ENCODE data around the gene CEP63. TPM values are rescaled to one million over a fixed set of nuclear protein-coding genes. Genes with fewer than 3 reads are reported as not detected.

Gene CEP63
- total RNA-seq, 1 experiment from 2014 or later, result 19.1 TPM

DNA sequence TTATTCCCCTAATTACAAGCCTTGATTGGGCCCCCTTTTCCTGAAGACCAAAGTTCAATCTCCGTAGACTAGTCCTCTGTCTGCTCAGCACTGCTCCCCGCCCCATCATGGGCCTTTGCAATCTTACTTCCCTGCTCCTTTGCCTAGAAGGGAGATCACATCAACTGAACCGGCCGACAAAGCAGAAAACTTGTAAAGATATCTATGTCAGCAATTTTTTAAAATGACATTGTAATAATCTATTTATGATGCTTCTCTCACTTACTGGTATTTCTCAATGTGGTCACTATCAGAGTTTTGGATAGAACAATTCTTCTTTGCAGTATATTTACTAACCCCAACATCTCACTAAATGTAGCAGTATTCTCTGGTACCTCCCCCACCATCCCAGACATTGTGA, 17.3 kb upstream of the CEP63 start:
- H3K9me2 ChIP-seq (ENCODE audit: insufficient read depth), result no peaks in the 10 kb centered on the region
- H3K27me3 ChIP-seq (ENCODE audit: insufficient read depth, low read length), result no peaks in the 10 kb centered on the region
- no peaks in the 10 kb centered on the region for H3K9me3 ChIP-seq (ENCODE audit: control insufficient read depth in 1 of 2, insufficient read depth in 1 of 2, low read depth in 1 of 2, low read length in 2 of 2)
- H3K79me2 ChIP-seq (ENCODE audit: insufficient read depth, low read length), result no peaks in the 10 kb centered on the region
- H3K4me3 ChIP-seq (replicated peaks in 1 of 2; ENCODE audit: low read depth in 1 of 2, low read length in 2 of 2), result no peak overlapping the region
- H3K9ac ChIP-seq (ENCODE audit: low read length), result no peak overlapping the region
- no peak overlapping the region for H3K4me2 ChIP-seq (ENCODE audit: low read length)
- H3K36me3 ChIP-seq (ENCODE audit: control insufficient read depth in 1 of 2, insufficient read depth in 2 of 2, low read length in 2 of 2), result no peaks in the 10 kb centered on the region
- ATAC-seq, result no peak
- peaks cover 0 to 13% of the 10 kb centered on the region in 2 experiments; a peak in 3 of 4 replicates for H3K4me1 ChIP-seq (ENCODE audit: control insufficient read depth in 1 of 2, insufficient read depth in 2 of 2, low read length in 2 of 2)
- H4K20me1 ChIP-seq (ENCODE audit: insufficient read depth), result no peaks in the 10 kb centered on the region
- H3K27ac ChIP-seq (ENCODE audit: low read depth, low read length), result no peak overlapping the region
- intact Hi-C loops (cut with micrococcal nuclease), result no loop called here
- ChIA-PET CTCF (no interaction called here), POLR2A (no interaction called here), RAD21 (ENCODE audit: low non-redundant PET in 1 of 2, low total read pairs in 2 of 2, uncharacterized antibody in 2 of 2, unreplicated experiment in 2 of 2) (no interaction called here)
- H2AFZ ChIP-seq (ENCODE audit: low read depth, low read length, poor library complexity, severe bottlenecking), result no peak overlapping the region
- no TSS peak for BruUV-seq (replicated peaks)
- TF ChIP-seq EZH2phosphoT487 (IDR thresholded peaks at IDR 0.05; ENCODE audit: borderline replicate concordance) (no peak), ZNF274 (IDR thresholded peaks at IDR 0.05; ENCODE audit: low read depth, low read length) (no peak), EGR1 (IDR thresholded peaks at IDR 0.05; ENCODE audit: low read depth) (no peak), JUND (IDR thresholded peaks at IDR 0.05) (no peak), FOSL1 (IDR thresholded peaks at IDR 0.05; ENCODE audit: low read depth) (no peak), POLR2A (IDR thresholded peaks at IDR 0.05; ENCODE audit: borderline replicate concordance, extremely low read depth, insufficient read depth, insufficient read length) (no peak), SIN3A (IDR thresholded peaks at IDR 0.05; ENCODE audit: low read depth) (no peak), POLR2AphosphoS5 (IDR thresholded peaks at IDR 0.05; ENCODE audit: low read depth, low read length) (no peak), RAD21 (IDR thresholded peaks at IDR 0.05; ENCODE audit: low read depth) (no peak), SRF (IDR thresholded peaks at IDR 0.05; ENCODE audit: low read depth) (no peak), CEBPB (IDR thresholded peaks at IDR 0.05; ENCODE audit: low read depth) (no peak), TCF7L2 (IDR thresholded peaks at IDR 0.05; ENCODE audit: borderline replicate concordance, extremely low read depth, insufficient read depth, insufficient read length) (no peak)
- TF ChIP-seq, protein P1, sequence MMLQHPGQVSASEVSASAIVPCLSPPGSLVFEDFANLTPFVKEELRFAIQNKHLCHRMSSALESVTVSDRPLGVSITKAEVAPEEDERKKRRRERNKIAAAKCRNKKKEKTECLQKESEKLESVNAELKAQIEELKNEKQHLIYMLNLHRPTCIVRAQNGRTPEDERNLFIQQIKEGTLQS (IDR thresholded peaks at IDR 0.05), result no peak
- TF ChIP-seq, protein P2, sequence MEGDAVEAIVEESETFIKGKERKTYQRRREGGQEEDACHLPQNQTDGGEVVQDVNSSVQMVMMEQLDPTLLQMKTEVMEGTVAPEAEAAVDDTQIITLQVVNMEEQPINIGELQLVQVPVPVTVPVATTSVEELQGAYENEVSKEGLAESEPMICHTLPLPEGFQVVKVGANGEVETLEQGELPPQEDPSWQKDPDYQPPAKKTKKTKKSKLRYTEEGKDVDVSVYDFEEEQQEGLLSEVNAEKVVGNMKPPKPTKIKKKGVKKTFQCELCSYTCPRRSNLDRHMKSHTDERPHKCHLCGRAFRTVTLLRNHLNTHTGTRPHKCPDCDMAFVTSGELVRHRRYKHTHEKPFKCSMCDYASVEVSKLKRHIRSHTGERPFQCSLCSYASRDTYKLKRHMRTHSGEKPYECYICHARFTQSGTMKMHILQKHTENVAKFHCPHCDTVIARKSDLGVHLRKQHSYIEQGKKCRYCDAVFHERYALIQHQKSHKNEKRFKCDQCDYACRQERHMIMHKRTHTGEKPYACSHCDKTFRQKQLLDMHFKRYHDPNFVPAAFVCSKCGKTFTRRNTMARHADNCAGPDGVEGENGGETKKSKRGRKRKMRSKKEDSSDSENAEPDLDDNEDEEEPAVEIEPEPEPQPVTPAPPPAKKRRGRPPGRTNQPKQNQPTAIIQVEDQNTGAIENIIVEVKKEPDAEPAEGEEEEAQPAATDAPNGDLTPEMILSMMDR (IDR thresholded peaks at IDR 0.05 in 2 of 3, conservative IDR thresholded peaks at IDR 0.05 in 1 of 3; ENCODE audit: borderline replicate concordance in 1 of 3, insufficient read depth in 1 of 3, low read depth in 2 of 3, low read length in 2 of 3), result no peak
- TF ChIP-seq, protein P3, sequence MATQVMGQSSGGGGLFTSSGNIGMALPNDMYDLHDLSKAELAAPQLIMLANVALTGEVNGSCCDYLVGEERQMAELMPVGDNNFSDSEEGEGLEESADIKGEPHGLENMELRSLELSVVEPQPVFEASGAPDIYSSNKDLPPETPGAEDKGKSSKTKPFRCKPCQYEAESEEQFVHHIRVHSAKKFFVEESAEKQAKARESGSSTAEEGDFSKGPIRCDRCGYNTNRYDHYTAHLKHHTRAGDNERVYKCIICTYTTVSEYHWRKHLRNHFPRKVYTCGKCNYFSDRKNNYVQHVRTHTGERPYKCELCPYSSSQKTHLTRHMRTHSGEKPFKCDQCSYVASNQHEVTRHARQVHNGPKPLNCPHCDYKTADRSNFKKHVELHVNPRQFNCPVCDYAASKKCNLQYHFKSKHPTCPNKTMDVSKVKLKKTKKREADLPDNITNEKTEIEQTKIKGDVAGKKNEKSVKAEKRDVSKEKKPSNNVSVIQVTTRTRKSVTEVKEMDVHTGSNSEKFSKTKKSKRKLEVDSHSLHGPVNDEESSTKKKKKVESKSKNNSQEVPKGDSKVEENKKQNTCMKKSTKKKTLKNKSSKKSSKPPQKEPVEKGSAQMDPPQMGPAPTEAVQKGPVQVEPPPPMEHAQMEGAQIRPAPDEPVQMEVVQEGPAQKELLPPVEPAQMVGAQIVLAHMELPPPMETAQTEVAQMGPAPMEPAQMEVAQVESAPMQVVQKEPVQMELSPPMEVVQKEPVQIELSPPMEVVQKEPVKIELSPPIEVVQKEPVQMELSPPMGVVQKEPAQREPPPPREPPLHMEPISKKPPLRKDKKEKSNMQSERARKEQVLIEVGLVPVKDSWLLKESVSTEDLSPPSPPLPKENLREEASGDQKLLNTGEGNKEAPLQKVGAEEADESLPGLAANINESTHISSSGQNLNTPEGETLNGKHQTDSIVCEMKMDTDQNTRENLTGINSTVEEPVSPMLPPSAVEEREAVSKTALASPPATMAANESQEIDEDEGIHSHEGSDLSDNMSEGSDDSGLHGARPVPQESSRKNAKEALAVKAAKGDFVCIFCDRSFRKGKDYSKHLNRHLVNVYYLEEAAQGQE (IDR thresholded peaks at IDR 0.05; ENCODE audit: low read depth), result no peak
- no peak for DNase-seq (ENCODE audit: low read depth, low spot score)

All from HCT116 (cell line).